Prostate gland (tissue), 2 donors: ENCODE results near the gene RGL1. TPM values are rescaled to one million over a fixed set of nuclear protein-coding genes. Genes with fewer than 3 reads are reported as not detected.
A peak's percentile ranks its signal among the peaks of the same experiment; 100 is the strongest.

Experiments used
- DNase-seq: peaks from one replicate; pipeline ENCODE4 v3.0.0-alpha.2; 2019; ENCODE audit warnings: low spot score
- H3K27ac ChIP-seq, 2 donors: fragments of 200-600 bp; sonication (generic); 2 replicates each; pipeline ENCODE4 v1.5.1; 2017 to 2019
- H3K27me3 ChIP-seq: fragments of 200-600 bp; sonication (generic); replicated peaks from 2 replicates; pipeline ENCODE4 v1.5.1; 2019; ENCODE audit not compliant: insufficient read depth
- H3K36me3 ChIP-seq, 2 donors: fragments of 200-600 bp; sonication (generic); 1 replicate in 1 of 2; 2 replicates in 1 of 2; pipeline versions ENCODE4 v1.5.1 to v1.8.1; 2017 to 2019
- H3K4me1 ChIP-seq: fragments of 200-600 bp; sonication (generic); replicated peaks from 2 replicates; pipeline ENCODE4 v1.5.1; 2019
- H3K4me3 ChIP-seq, 2 donors: fragments of 200-600 bp; sonication (generic); 2 replicates each; pipeline ENCODE4 v1.5.1; 2017 to 2019
- H3K9me3 ChIP-seq: fragments of 200-600 bp; sonication (generic); 2 replicates; pipeline ENCODE4 v1.5.1; 2017
- POLR2A ChIP-seq: fragments of 450-650 bp; IDR thresholded peaks from one replicate; pipeline ENCODE4 v1.6.1; 2016; ENCODE audit warnings: antibody characterized with exemption, mild to moderate bottlenecking
- POLR2AphosphoS5 ChIP-seq: sonication (generic); formaldehyde crosslinking; IDR thresholded peaks from one replicate; pipeline ENCODE4 v1.6.1; 2017; ENCODE audit warnings: antibody characterized with exemption
- WGBS: methylation state at CpG from one replicate; pipeline ENCODE4 v1.1.5; 2018; 5-methylcytosine and 5-hydroxymethylcytosine counted together
- intact Hi-C: fragments of 100-400 bp; cut with DNase I; formaldehyde crosslinking; loops from one replicate; pipeline ENCODE4 v1.14.2; 2022
- total RNA-seq, 2 donors: library from RNA; depleted of rRNA; stranded (reverse); fragments of >200 nt; gene quantifications; one replicate each; pipeline ENCODE4 v1.1.0, GENCODE V29; 2016
- TF ChIP-seq, protein P1 (sequence below), 4 experiments: fragments of 200-600 bp in 2 of 4; fragments of 450-650 bp in 2 of 4; sonication (generic) in 2 of 4; IDR thresholded peaks; 1 replicate in 3 of 4; 2 replicates in 1 of 4; pipeline ENCODE4 v1.5.1; 2016 to 2019; ENCODE audit warnings: antibody characterized with exemption in 4 of 4, mild to moderate bottlenecking in 2 of 4, moderate library complexity in 2 of 4

The RGL1 gene
- total RNA-seq, 2 donors from 2014 or later, result 11.1 to 49.6 TPM

DNA sequence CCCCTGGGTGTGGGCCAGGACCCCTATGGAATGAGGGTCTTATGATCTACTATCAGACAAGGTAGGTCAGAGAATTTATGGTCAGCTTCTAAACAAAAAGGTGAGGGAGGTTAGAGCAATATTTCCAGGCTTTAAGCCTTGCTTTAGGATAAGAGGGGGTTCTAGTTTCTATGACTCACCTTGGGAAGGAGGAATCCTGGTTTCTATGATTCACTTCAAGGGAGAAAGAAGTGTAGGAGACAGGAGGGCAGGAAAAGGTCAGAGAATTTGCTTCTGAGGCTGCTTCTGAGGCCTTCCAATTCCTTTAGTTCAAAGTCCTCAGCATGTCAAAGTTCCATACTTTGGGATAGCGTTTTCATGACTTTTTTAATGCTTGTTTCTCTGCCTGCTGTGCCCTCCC is 35.2 kb downstream of the RGL1 start:
- H3K27ac ChIP-seq, result no peak overlapping the region
- no peaks in the 10 kb centered on the region for H3K36me3 ChIP-seq
- H3K4me3 ChIP-seq, result no peak overlapping the region
- intact Hi-C loops, result no loop called here
- H3K27me3 ChIP-seq, result no peaks in the 10 kb centered on the region
- no peaks in the 10 kb centered on the region for H3K4me1 ChIP-seq
- no peak for DNase-seq
- no peaks in the 10 kb centered on the region for H3K9me3 ChIP-seq
- no peak for TF ChIP-seq POLR2AphosphoS5
- TF ChIP-seq, protein P1, sequence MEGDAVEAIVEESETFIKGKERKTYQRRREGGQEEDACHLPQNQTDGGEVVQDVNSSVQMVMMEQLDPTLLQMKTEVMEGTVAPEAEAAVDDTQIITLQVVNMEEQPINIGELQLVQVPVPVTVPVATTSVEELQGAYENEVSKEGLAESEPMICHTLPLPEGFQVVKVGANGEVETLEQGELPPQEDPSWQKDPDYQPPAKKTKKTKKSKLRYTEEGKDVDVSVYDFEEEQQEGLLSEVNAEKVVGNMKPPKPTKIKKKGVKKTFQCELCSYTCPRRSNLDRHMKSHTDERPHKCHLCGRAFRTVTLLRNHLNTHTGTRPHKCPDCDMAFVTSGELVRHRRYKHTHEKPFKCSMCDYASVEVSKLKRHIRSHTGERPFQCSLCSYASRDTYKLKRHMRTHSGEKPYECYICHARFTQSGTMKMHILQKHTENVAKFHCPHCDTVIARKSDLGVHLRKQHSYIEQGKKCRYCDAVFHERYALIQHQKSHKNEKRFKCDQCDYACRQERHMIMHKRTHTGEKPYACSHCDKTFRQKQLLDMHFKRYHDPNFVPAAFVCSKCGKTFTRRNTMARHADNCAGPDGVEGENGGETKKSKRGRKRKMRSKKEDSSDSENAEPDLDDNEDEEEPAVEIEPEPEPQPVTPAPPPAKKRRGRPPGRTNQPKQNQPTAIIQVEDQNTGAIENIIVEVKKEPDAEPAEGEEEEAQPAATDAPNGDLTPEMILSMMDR (IDR thresholded peaks at IDR 0.05), result no peak
- no peak for TF ChIP-seq POLR2A
- 97% methylated on average over 1 of the region's 1 CpG for WGBS

DNA sequence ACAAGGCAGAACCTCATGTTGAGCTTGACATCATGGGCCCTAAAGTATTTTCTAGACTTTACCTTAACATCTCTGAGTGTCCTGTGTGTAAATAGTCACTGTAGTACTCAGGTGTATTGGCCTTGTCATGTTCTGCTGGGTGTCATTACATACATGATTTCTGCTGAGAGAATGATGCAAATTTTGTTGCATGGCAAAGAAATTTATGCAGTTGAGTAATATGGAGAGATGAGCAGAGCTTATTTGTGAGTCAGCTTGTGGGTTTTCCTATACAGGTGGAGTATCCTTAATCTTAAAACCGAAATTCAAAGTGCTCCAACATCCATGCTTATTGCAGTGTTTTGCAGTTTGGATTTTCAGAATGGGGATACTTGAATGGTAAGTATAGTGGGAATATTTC is 36.6 kb downstream of the RGL1 start:
- no peak for DNase-seq
- intact Hi-C loops, result no loop called here
- TF ChIP-seq POLR2AphosphoS5, result no peak
- TF ChIP-seq, protein P1 (IDR thresholded peaks at IDR 0.05), result no peak
- Histone ChIP-seq H3K27me3 (no peaks in the 10 kb centered on the region), H3K4me3 (no peak overlapping the region), H3K36me3 (no peaks in the 10 kb centered on the region), H3K27ac (no peak overlapping the region), H3K4me1 (no peaks in the 10 kb centered on the region), H3K9me3 (no peaks in the 10 kb centered on the region)
- 0% methylated on average over 1 of the region's 1 CpG for WGBS

DNA sequence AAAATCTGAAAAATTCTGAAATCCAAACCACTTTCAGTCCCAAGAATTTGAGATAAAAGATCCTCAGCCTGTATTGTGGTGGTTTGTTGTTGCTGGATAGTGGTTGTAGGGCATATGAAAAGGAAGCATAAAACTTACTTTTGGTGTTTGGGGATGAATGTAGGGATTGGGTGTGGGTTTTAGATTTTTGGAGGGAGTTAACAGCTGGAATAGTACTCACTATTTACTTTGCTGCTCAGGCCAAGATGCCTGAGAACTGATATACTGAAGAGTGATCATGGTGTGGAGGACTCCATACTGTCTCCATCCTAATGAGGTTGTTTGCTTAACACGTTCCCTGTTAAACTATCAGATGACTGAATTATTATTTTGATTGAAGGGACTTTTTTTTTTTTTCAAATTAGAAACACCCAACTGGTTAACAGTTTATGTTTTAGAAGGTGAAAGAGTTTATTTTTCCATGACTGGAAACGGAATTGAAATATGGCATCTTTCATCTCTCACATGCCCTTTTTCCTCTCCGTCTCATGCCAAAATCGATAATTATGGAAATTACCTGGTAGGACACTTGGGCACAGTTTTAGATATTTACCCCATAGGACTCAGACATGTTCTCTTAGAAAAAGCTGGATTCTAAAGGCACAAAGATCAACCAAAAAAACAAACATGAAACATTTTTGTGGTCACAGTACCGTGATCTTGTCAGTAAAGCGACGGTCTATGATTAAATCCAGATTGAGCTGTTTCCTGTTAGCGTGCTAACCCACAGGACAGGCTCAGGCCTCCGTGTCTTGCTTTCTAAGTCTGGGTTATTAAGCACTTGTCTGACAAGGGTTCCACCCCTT is 37.3 kb downstream of the RGL1 start:
- Histone ChIP-seq H3K36me3 (no peaks in the 10 kb centered on the region), H3K4me3 (no peak overlapping the region), H3K4me1 (no peaks in the 10 kb centered on the region), H3K9me3 (no peaks in the 10 kb centered on the region), H3K27ac (peak overlapping the region in 1 of 2 donors; percentile 15), H3K27me3 (no peaks in the 10 kb centered on the region)
- intact Hi-C loops, result no loop called here
- DNase-seq, result peak; percentile 21
- TF ChIP-seq, protein P1 (IDR thresholded peaks at IDR 0.05), result no peak
- TF ChIP-seq POLR2AphosphoS5, result peak; percentile 22
- WGBS, result 29% methylated on average over 9 of the region's 9 CpGs

DNA sequence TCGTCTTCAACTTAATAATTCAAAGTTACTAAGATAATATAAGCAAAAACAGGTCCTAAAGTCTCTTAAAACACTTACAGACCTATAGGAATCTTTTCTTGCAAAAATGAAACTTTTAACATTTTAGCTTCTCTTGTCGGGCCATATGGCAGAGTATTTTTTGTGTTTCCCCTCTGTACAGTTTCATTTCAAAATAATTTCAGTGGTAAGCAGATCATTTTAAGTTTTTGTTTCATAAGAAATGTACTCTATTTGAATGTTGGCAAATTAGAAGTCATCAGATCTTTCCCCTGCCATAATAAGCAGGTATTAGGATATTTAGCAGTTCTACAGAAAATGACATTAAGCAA is 37.9 kb downstream of the RGL1 start:
- Histone ChIP-seq H3K4me1 (no peaks in the 10 kb centered on the region), H3K4me3 (no peak overlapping the region), H3K36me3 (no peaks in the 10 kb centered on the region), H3K27me3 (no peaks in the 10 kb centered on the region), H3K9me3 (no peaks in the 10 kb centered on the region), H3K27ac (no peak overlapping the region)
- intact Hi-C loops, result no loop called here
- DNase-seq, result no peak
- TF ChIP-seq POLR2A (no peak), POLR2AphosphoS5 (no peak)
- TF ChIP-seq, protein P1 (IDR thresholded peaks at IDR 0.05), result no peak
- 35% methylated on average over 2 of the region's 2 CpGs for WGBS

DNA sequence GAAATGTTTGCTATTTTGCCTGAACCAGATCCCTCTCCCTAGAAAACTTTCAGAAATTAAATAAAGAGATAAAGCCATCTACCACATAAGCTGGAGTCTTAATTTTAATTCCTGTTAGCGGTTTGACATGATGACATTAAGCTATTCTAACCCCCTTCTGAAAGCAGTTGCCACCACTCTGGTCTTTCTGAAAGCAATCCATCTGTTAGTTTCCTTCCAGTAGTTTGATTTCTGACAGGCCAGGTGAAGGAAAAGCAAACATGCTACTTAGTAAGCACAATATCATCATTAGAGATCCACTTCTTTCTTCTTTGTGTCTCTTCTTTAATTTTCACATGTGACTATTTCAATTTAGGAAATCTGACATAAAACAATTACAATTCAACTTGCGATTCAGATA is 39.9 kb downstream of the RGL1 start:
- Histone ChIP-seq H3K4me1 (no peaks in the 10 kb centered on the region), H3K36me3 (no peaks in the 10 kb centered on the region), H3K9me3 (no peaks in the 10 kb centered on the region), H3K4me3 (no peak overlapping the region), H3K27ac (no peak overlapping the region), H3K27me3 (no peaks in the 10 kb centered on the region)
- 97% methylated on average over 2 of the region's 2 CpGs for WGBS
- intact Hi-C loops, result no loop called here
- TF ChIP-seq, protein P1 (IDR thresholded peaks at IDR 0.05), result no peak
- DNase-seq, result no peak
